Lower leg skin (tissue), 3 donors: Measurements from ENCODE around the gene ABCA4.

Source experiments
- POLR2A ChIP-seq, 2 donors: fragments of 450-650 bp; IDR thresholded peaks; one replicate each; pipeline ENCODE4 v1.6.1; 2016 to 2017; ENCODE audit warnings: antibody characterized with exemption in 2 of 2, mild to moderate bottlenecking in 1 of 2, moderate library complexity in 1 of 2
- TF ChIP-seq, protein P1 (sequence below), 3 donors: fragments of 450-650 bp; IDR thresholded peaks; one replicate each; pipeline ENCODE4 v1.5.1; 2016; ENCODE audit warnings: antibody characterized with exemption in 3 of 3, mild to moderate bottlenecking in 3 of 3, moderate library complexity in 2 of 3

DNA sequence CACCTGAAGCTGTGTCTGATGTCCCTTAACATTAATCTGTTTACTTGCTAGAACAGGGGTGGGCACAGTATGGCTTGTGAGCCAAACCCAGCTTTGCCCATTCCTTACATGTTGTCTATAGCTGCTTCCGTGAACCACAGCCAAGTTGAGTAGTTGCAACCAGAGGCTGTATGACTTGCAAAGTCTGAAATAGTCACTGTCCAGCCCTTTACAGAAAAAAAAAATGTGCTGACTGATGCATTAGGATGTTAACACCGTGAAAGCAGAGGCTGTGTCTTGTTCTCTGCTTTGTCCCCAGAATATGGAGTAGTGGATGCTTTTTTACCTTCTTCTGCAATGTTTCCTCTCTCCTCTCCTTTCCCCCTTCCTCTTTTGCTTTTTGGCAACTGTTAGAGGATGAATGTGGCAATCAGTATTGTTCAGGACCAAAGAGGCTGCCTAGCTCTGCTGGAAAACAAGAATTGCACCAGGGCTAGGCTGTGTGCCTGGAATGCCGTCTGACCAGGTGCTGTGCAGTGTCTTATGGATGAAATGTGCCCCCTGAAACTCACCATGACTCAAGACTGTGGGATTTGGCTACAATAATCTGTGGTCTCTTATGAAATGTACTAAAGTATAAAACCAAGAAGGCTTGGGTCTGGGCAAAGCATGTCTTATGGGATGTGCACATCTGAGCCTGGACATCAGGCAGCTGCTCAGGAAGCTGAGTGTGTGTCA lies 132.2 kb downstream of the ABCA4 start:
- no peak for TF ChIP-seq POLR2A (IDR thresholded peaks at IDR 0.05)
- TF ChIP-seq, protein P1, sequence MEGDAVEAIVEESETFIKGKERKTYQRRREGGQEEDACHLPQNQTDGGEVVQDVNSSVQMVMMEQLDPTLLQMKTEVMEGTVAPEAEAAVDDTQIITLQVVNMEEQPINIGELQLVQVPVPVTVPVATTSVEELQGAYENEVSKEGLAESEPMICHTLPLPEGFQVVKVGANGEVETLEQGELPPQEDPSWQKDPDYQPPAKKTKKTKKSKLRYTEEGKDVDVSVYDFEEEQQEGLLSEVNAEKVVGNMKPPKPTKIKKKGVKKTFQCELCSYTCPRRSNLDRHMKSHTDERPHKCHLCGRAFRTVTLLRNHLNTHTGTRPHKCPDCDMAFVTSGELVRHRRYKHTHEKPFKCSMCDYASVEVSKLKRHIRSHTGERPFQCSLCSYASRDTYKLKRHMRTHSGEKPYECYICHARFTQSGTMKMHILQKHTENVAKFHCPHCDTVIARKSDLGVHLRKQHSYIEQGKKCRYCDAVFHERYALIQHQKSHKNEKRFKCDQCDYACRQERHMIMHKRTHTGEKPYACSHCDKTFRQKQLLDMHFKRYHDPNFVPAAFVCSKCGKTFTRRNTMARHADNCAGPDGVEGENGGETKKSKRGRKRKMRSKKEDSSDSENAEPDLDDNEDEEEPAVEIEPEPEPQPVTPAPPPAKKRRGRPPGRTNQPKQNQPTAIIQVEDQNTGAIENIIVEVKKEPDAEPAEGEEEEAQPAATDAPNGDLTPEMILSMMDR (IDR thresholded peaks at IDR 0.05) = no peak
